ENCODE results near the gene FAM110D.

The FAM110D gene

DNA sequence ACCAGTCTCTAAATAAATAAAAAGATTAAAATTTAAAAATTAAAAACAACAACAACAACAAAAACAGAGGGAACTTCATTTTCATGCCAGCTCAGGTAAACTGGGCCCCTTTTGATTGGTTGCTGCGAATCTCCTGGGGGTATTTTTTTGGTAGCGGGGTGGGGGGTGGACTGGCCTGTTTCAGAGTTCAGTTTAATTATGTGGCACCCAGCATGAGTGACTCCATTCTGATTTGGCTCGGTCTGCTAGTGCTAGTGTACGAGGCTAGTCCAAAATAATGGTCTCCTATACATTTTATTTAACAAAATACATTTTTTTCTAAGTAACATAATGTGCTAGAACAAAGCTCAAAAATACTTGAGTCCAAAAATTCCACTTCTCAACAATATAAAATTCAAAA lies 29.1 kb upstream of the FAM110D start:
- DNase-seq (ENCODE audit: low read depth): no peak

DNA sequence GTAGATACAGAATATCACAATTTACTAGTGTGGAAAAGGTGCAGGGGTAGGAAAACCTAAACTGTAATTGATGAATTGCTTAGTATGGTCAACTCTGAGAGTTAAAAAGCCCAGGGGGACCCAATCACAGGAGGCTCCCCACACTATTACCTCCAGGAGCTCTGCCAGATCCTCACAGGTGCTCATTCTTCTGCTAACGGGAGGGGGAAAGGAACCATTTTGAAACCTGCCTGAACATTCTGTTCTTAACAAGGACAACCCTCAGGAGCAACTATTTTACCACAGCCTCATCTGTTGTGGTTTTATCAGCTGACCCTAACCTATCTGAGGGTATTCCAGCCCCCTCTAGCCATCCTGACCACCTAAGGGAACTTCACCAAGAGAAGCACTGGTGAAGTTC lies 28.2 kb upstream of the FAM110D start:
- DNase-seq (ENCODE audit: low read depth): no peak

DNA sequence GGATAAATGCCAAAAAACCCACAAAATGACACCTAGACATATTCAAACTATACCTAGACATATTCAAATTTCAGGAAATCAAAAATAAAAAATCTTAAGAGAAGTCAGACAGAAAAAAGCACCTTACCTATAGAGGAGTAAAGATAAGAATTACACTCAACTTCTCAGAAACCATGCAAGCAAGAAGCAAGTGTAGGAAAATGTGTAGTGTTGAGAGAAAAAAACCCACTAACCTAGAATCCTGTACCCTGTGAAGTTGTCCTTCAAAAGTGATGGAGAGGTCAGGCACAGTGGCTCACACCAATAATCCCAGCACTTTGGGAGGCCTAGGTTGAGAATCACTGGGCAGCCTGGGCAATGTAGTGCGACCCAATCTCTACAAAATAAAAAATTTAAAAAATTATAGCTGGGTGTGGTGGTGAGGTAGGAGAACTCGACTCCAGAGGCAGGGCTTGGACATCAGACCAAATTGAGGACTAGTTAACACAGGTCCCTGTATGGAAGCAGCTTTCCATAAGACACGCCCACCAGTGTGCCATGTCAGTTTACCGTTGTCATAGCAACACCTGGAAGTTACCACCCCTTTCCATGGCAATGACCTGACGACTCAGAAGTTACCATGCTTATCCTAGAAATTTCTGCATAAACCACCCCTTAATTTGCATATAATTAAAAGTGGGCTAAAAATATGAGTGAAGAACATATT lies 26.6 kb upstream of the FAM110D start:
- DNase-seq (ENCODE audit: low read depth): no peak

DNA sequence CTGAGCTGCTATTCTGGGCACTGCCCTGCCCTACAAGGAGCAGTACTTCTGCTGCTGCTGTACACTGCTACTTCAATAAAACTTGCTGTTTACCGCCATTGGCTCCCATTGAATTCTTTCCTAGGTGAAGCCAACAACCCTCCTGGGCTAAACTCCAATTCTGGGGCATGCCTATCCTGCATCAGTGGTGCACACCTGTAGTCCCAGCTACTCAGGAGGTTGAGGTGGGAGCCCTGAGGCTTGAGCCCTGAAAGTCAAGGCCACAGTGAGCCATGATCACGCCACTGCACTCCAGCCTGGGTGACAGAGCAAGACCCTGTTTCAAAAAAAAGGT lies 26.1 kb upstream of the FAM110D start:
- DNase-seq (ENCODE audit: low read depth): no peak

DNA sequence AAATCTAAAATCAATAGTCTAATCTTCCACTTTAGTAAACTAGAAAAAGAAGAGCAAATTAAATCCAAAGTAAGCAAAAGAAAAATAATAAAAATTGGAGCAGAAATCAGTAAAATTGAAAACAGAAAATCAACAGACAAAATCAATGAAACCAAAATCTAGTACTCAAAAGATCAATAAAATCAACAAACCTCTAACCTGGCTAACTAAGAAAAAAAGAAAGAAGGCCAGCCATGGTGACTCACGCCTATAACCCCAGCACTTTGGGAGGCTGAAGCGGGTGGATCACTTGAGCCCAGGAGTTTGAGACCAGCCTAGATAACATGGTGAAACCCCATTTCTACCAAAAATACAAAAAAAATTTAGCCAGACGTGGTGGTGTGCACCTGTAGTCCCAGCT lies 24.4 kb upstream of the FAM110D start:
- DNase-seq (ENCODE audit: low read depth): no peak

DNA sequence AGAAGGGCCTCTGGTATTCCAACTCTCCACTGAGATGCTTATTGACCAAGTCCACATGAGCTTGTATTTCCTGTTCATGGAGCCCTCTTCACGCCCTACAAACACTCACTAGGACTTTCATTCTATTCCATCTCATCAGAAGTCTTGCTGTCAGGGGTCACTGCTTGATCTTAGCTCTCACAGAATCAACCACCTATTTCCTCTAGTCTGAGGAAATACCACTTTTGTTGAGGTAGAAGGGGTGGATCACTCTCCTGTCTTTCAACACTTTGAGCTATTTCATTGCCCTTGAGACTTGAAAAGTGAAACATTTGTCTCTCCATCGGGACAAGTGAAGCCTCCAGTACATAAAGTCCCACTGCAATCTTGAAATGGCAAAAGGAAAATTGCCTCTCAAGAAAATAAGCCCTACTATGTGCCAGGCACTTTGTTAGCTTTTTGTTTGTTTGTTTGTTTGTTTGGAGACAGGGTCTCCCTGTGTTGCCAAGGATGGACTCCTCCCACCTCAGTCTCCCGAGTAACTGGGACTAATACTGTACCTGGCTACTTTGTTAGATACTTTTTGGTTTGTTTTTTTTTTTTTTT lies 19.8 kb upstream of the FAM110D start:
- DNase-seq (ENCODE audit: low read depth): no peak

DNA sequence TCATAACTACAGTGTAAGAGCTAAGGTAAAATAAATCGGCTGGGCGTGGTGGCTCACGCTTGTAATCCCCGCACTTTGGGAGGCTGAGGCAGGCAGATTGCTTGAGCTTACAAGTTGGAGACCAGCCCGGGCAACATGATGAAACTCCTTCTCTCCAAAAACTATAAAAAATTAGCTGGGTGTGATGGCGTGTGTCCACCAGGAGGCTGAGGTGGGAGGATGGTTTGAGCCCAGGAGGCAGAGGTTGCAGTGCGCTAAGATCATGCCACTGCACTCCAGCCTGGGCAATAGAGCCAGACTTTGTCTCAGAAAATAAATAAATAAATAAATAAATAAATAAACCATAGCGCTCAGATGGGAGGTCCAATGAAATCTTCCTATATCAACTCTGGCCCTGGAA lies 16.7 kb upstream of the FAM110D start:
- no peak for DNase-seq (ENCODE audit: low read depth)

DNA sequence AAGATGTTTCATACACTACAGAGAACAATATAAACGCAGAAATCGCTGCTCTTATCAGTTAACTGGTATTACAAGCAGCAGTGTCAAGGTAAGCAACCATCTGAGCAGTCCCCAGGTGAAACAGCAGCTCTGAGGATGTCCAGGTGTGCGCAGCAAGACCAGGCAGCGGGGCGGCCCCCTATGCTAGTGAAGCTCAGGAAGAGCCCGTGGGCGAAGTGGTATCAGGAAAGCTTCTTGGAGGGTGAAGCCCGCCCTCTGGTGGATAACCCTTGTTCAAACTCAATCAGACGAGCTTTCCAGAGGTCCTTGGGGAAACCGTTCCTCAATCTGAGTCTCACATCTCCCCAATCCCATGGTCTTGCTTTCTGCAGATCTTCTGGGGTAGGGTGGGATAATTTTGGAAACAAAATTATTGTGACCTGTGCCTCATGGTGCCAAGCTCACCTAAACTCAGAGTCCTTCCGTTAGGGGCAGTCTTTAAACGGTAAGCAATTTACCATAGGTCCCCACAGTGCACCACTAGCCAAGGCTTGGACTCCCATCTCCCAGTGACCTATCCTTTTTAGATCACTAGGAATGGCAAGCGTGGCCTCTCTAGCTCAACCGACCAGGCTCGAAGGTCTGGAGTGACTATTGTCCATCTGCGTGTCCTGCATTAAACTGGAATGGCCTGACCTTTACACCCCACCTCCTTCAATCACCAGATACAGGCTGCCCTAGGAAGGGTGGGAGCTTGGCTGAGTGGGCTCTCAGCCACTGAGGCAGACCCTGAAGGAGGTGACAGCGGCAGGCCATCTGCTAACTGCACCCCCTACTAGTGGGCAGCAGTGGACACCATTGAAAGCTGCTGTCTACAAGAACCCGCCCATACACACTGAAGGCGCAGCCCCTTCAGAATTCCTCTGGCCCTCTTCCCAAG lies 13.6 kb upstream of the FAM110D start:
- peak; percentile 76 for DNase-seq (ENCODE audit: low read depth)

DNA sequence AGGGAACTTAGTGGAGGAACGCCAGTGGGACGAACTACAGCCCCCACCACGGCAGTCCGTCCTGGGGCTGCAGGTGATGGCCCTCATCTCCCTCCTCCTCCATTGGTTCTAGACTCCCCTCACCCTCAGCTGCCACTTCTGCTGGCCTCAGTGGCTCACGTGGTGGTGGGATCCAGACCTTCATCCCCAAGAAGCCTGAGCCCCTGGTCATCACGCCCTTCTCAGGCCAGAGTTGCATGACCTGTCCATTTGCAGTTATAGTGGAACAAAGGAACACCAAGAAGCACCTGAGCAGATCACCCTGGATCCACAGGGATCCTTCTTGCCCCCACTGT lies 13.0 kb upstream of the FAM110D start:
- no peak for DNase-seq (ENCODE audit: low read depth)

DNA sequence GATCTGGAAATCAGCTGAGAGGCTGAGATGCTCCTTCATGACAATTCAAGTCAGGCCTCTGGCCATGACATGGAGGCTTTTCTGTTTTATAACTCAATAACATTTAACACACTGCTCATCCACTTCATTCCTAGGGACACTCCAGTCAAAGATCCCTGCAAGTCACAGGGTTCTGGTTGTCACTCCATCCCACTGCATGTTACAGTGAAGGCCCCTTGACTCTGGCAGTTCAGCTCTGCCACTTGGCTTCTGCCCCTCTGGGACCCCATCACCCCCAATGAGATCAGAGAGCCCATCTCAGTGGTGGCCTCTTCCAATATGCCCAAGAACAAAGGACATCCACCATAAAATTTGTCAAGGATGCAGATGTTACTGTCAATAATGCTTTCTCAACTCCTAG lies 10.0 kb upstream of the FAM110D start:
- DNase-seq (ENCODE audit: low read depth): no peak

DNA sequence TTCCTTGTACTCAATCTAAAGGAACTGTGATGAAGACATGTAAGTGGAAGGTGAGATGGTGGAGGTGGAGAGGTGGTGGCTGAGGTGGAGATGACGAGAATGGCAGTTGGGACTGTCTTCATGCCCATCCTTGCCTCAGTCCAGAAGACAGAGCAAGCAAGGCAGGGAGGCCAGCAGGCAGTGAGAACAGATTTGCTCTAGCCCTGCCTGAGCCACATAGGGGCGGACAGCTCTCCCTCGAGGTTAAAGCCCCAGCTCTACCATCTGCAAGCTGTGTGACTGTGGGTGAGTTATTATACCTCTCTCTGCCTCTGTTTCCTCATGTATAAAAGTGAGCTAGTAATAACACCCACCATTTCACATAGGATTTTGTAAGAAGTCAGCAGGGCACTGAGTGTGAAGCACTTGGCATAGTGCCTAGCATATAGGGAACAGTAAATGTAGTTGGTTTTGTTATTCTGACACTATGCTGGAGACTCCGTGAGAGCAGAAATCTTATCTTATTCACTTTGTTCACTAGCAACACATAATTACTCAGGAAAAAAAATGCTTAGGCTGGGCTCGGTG lies 4.8 kb upstream of the FAM110D start:
- DNase-seq (ENCODE audit: low read depth): no peak

DNA sequence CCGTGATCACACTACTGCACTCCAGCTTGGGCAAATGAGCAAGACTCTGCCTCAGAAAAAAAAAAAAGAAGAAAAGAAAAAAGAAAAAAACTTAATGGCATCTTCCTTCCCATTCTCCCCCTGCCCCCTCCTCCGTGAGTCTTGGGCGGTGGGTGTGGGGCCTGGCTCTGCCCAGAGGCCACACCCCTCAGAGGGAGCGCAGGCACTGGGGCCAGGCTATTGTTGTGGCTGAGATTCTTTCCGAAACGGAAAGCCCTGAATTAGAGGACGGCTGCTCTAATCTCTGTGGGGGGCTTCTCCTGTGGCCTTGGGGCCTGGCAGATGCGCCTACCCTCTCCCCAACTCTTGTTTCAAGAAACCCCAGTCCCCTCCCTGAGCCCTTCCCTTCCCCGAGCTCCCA lies 4.1 kb upstream of the FAM110D start:
- no peak for DNase-seq (ENCODE audit: low read depth)

DNA sequence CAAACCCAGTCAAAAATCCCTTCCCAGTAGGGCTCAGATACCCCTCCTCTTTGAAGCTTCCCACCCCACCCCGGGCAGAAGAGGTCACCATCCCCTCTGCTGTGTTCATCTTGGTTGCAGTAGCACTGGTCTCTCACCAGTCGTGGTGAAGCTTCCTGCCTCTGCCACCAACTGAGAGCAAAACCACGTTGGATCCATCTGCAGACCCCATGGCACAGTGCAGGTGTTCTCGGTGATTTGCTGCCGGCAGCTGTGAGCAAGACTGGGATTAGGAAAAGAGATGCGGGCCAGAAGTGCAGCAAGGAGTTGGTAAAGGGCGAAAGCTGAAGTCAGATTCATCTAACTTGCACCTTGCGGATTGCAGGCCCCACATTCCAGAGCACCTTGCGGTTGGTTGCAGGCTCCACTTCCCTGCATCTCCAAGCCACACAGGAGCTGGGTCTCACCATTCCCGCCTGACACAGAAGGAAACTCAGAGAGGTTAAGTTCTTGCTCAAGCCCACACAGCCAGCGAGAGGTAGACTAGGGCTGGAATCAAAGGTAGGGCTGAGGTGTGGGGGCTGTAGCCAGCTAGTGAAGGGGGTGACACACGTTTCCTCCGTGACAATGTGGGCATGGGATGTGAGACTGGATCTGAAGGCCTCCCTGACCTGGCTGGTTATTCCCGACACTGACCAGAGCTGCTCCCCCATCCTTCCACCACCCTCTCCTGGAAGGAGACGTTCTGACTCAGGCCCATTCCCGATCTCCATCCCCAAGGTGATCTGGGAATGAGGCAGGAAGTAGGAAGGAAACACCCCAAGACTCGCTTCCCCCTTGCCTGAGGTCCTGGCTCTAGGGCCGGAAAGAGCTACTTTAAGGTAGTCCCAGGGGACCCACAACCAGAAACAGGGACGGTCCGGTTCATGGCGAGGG lies 3.3 kb upstream of the FAM110D start:
- no peak for DNase-seq (ENCODE audit: low read depth)

DNA sequence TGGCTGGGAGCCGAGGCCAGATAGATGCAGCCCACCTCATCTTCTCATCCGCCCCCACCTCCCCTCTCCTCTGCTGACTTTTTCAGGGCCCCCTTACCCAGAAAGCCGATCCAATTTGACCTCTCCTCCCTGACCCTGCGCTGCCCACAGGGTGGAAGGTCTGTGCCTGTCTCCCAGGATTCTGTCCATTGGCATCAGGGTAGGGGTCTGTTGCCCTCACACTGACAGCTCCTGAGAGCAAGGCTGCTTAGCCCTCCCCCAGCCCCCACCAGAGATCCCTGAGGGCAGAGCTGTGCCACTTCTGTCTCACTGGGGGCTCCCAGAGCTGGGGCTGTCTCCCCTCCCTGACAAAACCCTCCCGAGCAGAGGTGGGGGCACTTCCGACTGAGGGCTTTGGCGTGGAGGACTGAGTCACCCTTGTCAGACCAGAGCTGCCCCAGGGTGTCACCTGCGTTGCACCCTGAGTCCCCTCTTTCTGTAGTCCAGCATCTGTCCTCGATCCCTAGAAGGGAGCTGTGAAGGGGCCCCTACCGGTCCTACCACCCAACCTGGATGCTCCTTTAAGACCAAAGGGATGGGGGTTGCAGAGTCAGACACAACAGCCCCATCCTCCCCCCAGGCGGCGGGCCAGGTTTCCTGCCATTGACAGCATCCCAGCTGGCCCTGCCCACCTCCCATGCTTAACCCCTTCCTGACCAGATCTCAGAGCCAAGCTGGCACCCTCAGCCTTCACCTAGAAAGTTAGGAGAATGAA lies 2.4 kb upstream of the FAM110D start:
- DNase-seq (ENCODE audit: low read depth): no peak

DNA sequence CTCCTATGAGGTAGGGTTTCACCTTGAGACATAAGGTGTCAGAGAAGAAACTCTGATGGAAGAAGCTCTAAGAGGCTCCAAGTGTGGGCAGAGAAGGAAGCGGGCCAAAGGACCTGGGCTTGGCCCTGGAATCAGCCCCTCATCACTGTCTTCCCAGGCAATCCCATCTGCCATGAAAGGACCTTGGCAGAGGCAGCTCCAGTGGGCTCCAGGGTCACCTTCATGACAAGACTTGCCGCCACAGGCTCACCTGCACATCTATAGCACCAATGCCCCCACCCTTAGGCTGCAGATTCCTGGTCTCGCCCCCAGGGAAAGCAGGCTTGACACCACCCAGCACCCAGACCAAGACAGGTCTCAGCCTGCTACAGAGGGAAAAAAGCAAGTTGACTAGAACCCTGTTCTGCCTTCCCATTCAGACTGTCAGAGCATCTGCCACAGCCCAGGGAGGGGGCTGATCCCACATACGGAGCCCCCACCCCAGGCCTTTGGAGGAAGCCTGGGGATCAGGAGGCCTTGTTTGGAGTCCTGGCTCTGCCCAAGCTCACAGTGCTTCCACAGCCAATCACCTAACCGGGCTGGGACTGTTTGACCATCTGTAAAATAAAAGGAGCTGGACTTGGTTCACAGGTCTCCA lies 490 bp upstream of the FAM110D start:
- DNase-seq (ENCODE audit: low read depth): no peak

DNA sequence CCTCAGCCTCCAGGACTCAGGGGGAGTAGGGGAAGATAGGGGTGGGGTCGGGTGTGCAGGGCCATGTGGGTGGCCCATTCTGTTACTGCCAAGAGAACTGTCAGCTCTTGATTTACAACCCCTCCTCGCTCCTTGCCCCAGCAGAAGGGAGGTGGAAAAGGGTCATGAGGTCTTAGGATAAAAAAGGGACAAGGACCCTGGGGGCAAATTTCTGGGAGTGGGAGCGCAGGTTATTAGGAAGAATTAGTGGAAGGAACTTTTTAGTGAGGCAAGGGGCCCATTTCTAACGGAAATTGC lies 812 bp downstream of the FAM110D start:
- no peak for DNase-seq (ENCODE audit: low read depth)

DNA sequence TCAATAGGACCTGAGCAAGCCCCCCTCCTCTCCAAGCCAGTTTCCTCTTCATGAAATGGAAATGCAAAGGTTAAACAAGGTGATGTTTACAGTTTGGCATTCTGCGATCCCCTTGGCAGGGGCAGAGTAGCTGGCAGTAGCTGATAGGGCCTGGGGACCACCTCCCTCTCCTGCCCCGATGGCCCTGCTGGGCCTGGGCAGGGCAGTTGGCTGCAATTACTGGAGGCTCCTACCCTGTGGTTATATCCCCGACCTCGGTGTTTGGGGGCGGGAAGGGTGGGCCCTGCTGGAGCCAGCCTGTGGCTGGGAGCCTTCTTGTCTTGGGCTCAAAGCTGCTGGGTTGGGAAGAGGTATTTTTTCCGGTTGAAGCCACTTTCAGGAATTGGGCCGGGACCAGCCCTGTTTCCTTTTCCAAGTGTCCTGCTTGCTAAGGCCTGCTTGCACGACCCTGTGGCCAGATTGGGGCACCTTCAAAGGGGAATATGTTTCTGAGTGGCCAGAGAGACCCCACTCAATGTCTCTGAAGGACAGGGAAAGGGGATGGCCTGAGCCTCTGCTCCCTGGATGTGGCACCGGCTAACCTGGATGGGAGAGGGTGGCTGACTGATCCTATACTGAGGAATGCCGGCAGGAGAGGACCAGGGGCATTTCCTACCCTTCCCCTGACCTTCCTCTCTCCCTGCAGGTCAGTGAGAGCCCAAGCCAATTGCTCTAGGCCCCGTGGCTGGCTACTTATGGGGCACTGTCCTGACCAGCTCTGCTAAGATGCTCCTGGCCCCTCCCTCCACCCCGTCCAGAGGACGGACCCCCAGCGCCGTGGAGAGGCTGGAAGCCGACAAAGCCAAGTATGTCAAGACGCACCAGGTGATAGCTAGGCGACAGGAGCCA lies 1.9 kb downstream of the FAM110D start:
- no peak for DNase-seq (ENCODE audit: low read depth)

DNA sequence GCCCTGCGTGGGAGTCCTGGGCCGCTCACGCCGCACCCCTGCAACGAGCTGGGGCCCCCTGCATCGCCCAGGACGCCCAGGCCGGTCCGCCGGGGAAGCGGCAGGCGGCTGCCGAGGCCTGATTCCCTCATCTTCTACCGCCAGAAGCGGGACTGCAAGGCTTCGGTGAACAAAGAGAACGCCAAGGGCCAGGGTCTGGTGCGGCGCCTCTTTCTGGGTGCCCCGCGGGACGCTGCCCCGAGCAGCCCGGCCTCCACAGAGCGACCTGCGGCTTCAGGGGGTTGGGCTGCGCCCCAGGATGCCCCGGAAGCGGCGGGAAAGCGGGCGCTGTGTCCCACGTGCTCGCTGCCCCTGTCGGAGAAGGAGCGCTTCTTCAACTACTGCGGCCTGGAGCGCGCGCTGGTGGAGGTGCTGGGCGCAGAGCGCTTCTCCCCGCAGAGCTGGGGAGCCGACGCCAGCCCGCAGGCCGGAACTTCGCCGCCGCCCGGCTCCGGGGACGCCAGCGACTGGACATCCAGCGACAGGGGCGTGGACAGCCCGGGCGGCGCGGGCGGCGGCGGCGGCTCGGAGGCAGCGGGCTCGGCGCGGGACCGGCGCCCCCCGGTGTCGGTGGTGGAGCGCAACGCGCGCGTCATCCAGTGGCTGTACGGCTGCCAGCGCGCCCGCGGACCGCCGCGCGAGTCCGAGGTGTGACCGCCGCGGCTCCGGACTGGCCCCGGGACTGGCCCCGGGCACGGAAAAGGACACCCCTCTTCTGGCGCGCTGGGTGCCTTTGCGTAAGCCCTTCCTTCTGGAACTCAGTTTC lies 2.7 kb downstream of the FAM110D start:
- no peak for DNase-seq (ENCODE audit: low read depth)

DNA sequence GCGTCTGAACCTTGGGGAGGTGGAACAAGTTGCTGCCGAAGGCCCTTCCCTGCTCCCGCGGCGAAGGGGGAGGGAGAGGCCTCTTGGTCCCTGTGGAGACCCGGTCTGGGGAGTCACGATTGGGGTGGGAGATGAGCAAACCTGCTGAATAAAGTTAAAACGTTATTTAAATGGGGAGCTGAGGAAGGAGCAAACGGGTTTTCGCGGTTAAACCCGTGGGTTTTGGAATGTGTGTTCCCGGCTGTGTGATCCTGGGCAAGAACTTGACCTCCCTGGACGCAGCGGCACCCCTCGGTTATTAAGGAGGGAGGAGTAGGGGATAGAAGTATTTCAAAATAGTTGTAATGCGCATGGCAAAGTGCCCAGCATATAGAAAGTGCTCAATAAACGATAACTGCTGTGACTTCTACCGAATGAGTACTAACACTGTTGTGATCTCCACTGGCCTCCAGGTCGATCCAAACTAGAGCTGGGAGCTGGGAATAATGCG lies 3.4 kb downstream of the FAM110D start:
- DNase-seq (ENCODE audit: low read depth): no peak

Data from fibroblast of the conjunctiva (primary cell).